Calu3 (cell line): ENCODE measurements around the gene TIMM22. TPM values are rescaled to one million over a fixed set of nuclear protein-coding genes. Genes with fewer than 3 reads are reported as not detected.

ENCODE experiments used
- BruUV-seq: library from RNA; stranded (reverse); fragments of 400-500 nt; replicated peaks from 2 replicates; lab custom pipeline; 2021; lab: Mats Ljungman, UMichigan
- CTCF ChIA-PET: fragments of 300-600 bp; sonication (Branson Sonifier 250); formaldehyde crosslinking; loops from one replicate; lab custom pipeline; 2022; ENCODE audit warnings: antibody characterized with exemption; lab: Charles Lee
- DNase-seq: peaks from one replicate; pipeline ENCODE4 v3.0.0; 2022
- H3K27ac Mint-ChIP-seq: one replicate; pipeline ENCODE4 v1.8.0; 2022; ENCODE audit warnings: mixed read lengths; ENCODE audit not compliant: unreplicated experiment
- H3K27me3 Mint-ChIP-seq: one replicate; pipeline ENCODE4 v1.8.0; 2022; ENCODE audit warnings: mixed read lengths; ENCODE audit not compliant: unreplicated experiment
- H3K36me3 Mint-ChIP-seq: one replicate; pipeline ENCODE4 v1.8.0; 2022; ENCODE audit warnings: mild to moderate bottlenecking, moderate library complexity, mixed read lengths; ENCODE audit not compliant: insufficient read depth, unreplicated experiment
- H3K4me1 Mint-ChIP-seq: one replicate; pipeline ENCODE4 v1.8.0; 2022; ENCODE audit warnings: mild to moderate bottlenecking, low read depth, mixed read lengths; ENCODE audit not compliant: unreplicated experiment
- H3K4me3 Mint-ChIP-seq: one replicate; pipeline ENCODE4 v1.8.0; 2022; ENCODE audit warnings: mild to moderate bottlenecking, low read depth, moderate library complexity, mixed read lengths; ENCODE audit not compliant: unreplicated experiment
- H3K9me3 Mint-ChIP-seq: one replicate; pipeline ENCODE4 v1.8.0; 2022; ENCODE audit warnings: low read depth, mixed read lengths; ENCODE audit not compliant: unreplicated experiment
- intact Hi-C: fragments of 100-400 bp; cut with micrococcal nuclease; formaldehyde crosslinking; loops from one replicate; pipeline ENCODE4 v1.10.0; 2022; ENCODE audit not compliant: unreplicated experiment
- total RNA-seq: library from RNA; stranded (reverse); gene quantifications from 2 replicates; pipeline ENCODE4 v1.2.3, GENCODE V29; 2022
- TF ChIP-seq, protein P1 (sequence below): fragments of 200-600 bp; IDR thresholded peaks from one replicate; pipeline ENCODE4 v1.8.0; 2022; ENCODE audit warnings: antibody characterized with exemption; ENCODE audit not compliant: unreplicated experiment

The TIMM22 gene
- total RNA-seq, 1 experiment from 2014 or later = 7.2 TPM

DNA sequence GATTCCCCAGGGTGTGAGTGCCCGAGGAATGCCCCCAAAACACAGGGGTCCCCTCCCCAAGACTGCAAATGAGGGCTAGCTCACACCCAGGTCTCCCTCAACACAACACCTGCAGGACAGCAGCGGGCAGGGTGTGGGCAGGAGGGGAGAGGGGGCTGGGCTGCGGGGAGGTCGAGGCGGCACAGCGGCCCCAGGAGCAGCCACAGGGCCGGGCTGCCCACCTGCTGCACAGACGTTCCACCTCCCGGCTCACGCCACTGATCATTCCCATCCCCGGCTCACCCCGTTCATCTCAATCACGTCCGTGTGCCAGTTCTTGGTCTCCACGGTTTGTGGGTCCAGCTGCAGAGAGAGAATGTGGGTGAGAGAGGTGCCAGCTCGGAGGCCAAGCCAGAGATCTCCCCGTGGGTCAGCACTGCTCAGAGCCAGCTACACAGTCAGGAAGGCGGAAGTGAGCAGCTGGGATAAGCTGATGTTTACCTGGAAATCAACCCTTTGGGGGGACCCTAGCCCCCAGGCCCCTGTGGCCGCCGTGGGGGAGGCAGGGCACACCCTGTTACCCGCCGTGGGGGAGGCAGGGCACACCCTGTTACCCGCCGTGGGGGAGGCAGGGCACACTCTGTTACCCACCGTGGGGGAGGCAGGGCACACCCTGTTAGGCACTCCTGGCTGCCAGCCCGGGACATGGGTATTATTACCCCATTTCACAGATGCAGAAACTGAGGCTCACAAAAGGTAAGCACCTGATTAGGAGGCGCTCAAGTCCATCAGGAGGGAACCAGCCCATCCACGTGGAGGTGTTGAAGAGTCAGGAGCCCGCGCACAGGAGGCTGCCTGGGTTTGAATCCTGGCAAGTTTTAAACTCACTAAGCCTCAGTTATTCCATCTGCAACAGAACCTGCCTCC, 16.1 kb downstream of the TIMM22 start:
- DNase-seq = no peak
- no peaks in the 10 kb centered on the region for H3K9me3 Mint-ChIP-seq
- intact Hi-C loops = no loop called here
- CTCF ChIA-PET = no interaction called here
- no peaks in the 10 kb centered on the region for H3K27me3 Mint-ChIP-seq
- no TSS peak for BruUV-seq
- no peak overlapping the region for H3K4me3 Mint-ChIP-seq
- TF ChIP-seq, protein P1, sequence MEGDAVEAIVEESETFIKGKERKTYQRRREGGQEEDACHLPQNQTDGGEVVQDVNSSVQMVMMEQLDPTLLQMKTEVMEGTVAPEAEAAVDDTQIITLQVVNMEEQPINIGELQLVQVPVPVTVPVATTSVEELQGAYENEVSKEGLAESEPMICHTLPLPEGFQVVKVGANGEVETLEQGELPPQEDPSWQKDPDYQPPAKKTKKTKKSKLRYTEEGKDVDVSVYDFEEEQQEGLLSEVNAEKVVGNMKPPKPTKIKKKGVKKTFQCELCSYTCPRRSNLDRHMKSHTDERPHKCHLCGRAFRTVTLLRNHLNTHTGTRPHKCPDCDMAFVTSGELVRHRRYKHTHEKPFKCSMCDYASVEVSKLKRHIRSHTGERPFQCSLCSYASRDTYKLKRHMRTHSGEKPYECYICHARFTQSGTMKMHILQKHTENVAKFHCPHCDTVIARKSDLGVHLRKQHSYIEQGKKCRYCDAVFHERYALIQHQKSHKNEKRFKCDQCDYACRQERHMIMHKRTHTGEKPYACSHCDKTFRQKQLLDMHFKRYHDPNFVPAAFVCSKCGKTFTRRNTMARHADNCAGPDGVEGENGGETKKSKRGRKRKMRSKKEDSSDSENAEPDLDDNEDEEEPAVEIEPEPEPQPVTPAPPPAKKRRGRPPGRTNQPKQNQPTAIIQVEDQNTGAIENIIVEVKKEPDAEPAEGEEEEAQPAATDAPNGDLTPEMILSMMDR = no peak
- H3K27ac Mint-ChIP-seq = no peak overlapping the region
- H3K36me3 Mint-ChIP-seq = peaks cover 6% of the 10 kb centered on the region
- no peaks in the 10 kb centered on the region for H3K4me1 Mint-ChIP-seq

DNA sequence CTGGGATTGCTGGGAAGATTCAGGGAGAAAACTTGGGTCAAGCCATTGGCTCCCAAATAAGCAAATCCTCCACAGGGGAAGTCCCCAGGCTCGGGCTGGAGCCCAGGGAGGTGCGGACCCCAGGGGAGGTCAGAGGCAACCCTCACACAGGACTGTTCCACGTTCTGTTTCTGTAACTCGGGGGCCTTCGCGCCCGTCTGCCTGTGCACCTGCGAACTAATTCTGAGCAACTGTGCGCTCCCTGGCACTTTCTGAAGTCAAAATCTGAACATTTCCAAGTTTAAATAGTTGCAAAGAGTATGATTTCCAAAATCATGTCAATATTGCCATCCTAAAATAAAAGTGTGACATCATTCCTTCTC, 16.8 kb downstream of the TIMM22 start:
- DNase-seq = no peak
- Mint-ChIP-seq H3K27me3 (no peaks in the 10 kb centered on the region), H3K9me3 (no peaks in the 10 kb centered on the region), H3K27ac (no peak overlapping the region), H3K4me3 (no peak overlapping the region), H3K4me1 (no peaks in the 10 kb centered on the region), H3K36me3 (peaks cover under 1% of the 10 kb centered on the region)
- no TSS peak for BruUV-seq
- intact Hi-C loops = no loop called here
- TF ChIP-seq, protein P1 = no peak
- CTCF ChIA-PET = no interaction called here

DNA sequence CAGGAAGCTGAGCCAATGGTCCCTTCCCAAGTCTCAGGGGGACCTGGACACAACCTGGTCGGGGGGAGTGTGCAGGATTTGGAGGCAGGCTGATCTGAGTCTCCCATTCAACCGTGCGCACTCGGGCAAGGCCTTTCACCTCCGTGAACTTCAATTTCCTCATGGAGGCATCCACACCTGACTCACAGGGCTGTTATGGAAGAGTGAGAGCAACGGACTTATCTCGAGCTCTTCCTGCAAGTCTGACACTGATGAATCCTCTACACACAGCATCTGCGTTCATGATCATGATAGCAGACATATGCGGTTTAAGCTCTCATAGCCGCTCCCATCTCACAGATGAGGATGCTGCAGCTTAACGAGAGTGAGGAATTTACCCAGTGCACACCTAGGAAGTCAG, 21.6 kb downstream of the TIMM22 start:
- Mint-ChIP-seq H3K4me1 (no peaks in the 10 kb centered on the region), H3K4me3 (no peak overlapping the region), H3K27me3 (no peaks in the 10 kb centered on the region), H3K9me3 (no peaks in the 10 kb centered on the region), H3K27ac (no peak overlapping the region), H3K36me3 (peaks cover 11% of the 10 kb centered on the region)
- DNase-seq = no peak
- no TSS peak for BruUV-seq
- CTCF ChIA-PET = no interaction called here
- intact Hi-C loops = no loop called here
- TF ChIP-seq, protein P1 = no peak

DNA sequence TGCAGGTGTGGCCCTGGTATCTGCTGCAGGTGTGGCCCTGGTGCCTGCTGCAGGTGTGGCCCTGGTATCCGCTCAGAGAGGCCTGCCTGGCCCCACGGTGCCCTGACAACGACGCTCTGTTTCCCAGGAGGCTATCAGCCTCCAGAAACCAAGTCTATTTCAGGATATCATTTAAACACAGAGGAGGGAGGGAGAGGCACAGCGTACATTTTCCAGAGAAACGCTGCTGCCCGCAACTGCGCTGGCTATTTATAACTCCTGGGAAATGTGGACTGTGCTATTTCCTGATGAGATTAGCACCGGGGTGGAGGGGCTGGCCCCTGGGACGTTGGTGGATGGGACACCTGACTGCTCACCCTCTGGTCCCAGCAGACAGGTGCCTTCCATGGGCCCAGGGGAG, 22.5 kb downstream of the TIMM22 start:
- H3K27me3 Mint-ChIP-seq = no peaks in the 10 kb centered on the region
- CTCF ChIA-PET = no interaction called here

More for the DNA sequence above, 22.5 kb downstream of the TIMM22 start:
- H3K9me3 Mint-ChIP-seq = no peaks in the 10 kb centered on the region
- TF ChIP-seq, protein P1 = no peak
- peaks cover 11% of the 10 kb centered on the region for H3K36me3 Mint-ChIP-seq
- intact Hi-C loops = no loop called here
- H3K27ac Mint-ChIP-seq = no peak overlapping the region
- no TSS peak for BruUV-seq
- no peak overlapping the region for H3K4me3 Mint-ChIP-seq
- H3K4me1 Mint-ChIP-seq = no peaks in the 10 kb centered on the region
- no peak for DNase-seq
